MCF 10A (cell line): ENCODE data around the gene LILRB4. TPM values are rescaled to one million over a fixed set of nuclear protein-coding genes. Genes with fewer than 3 reads are reported as not detected.

ENCODE experiments used
- BruUV-seq: library from RNA; stranded (reverse); fragments of 400-500 nt; replicated peaks from 2 replicates; lab custom pipeline; 2021; lab: Mats Ljungman, UMichigan
- CTCF ChIA-PET: fragments of 300-600 bp; sonication (Branson Sonifier 250); formaldehyde crosslinking; extraction: SDS; loops from one replicate; lab custom pipeline; 2021; ENCODE audit warnings: antibody characterized with exemption, inconsistent platforms; lab: Yijun Ruan, JAX
- POLR2A ChIA-PET: fragments of 300-600, 350-650 bp; sonication (Branson Sonifier 250); formaldehyde crosslinking; extraction: SDS; loops from one replicate; lab custom pipeline; 2020; ENCODE audit warnings: antibody characterized with exemption, inconsistent platforms; lab: Yijun Ruan, JAX
- DNase-seq: peaks from one replicate; pipeline ENCODE4 v3.0.0-alpha.2; 2018; ENCODE audit not compliant: unreplicated experiment
- H3K27ac Mint-ChIP-seq: one replicate; pipeline ENCODE4 v1.8.0; 2022; ENCODE audit warnings: mild to moderate bottlenecking, low read depth, mixed read lengths; ENCODE audit not compliant: unreplicated experiment
- H3K27me3 Mint-ChIP-seq: one replicate; pipeline ENCODE4 v1.8.0; 2022; ENCODE audit warnings: mixed read lengths; ENCODE audit not compliant: insufficient read depth, unreplicated experiment
- H3K36me3 Mint-ChIP-seq: one replicate; pipeline ENCODE4 v1.8.0; 2022; ENCODE audit warnings: mild to moderate bottlenecking, moderate library complexity, mixed read lengths; ENCODE audit not compliant: insufficient read depth, unreplicated experiment
- H3K4me1 Mint-ChIP-seq: one replicate; pipeline ENCODE4 v1.8.0; 2022; ENCODE audit warnings: mixed read lengths; ENCODE audit not compliant: insufficient read depth, unreplicated experiment
- H3K4me3 Mint-ChIP-seq: one replicate; pipeline ENCODE4 v1.8.0; 2022; ENCODE audit warnings: mild to moderate bottlenecking, moderate library complexity, mixed read lengths; ENCODE audit not compliant: unreplicated experiment
- H3K9me3 Mint-ChIP-seq: one replicate; pipeline ENCODE4 v1.8.0; 2022; ENCODE audit warnings: mixed read lengths; ENCODE audit not compliant: unreplicated experiment
- CTCF ChIP-seq: fragments of 200-600 bp; IDR thresholded peaks from one replicate; pipeline ENCODE4 v1.8.0; 2022; ENCODE audit warnings: antibody characterized with exemption, mild to moderate bottlenecking; ENCODE audit not compliant: unreplicated experiment
- intact Hi-C: fragments of 100-400 bp; cut with micrococcal nuclease; formaldehyde crosslinking; loops from 2 replicates; pipeline ENCODE4 v1.14.1; 2022
- total RNA-seq: library from RNA; stranded (reverse); gene quantifications from 2 replicates; pipeline ENCODE4 v1.2.3, GENCODE V29; 2022

The LILRB4 gene
- total RNA-seq, 1 experiment from 2014 or later: not detected

GRCh38 chr19:54661846-54662481, 821 bp upstream of the LILRB4 start:
- ChIA-PET CTCF (interaction anchor here (0.5 to 2.9 kb wide), 7 partner anchors 8 to 357 kb away, joined by 3 to 12 read pairs (median 3); no protein-coding TSS in a partner anchor), POLR2A (no interaction called here)
- Mint-ChIP-seq H3K27ac (no peak overlapping the region), H3K36me3 (no peaks in the 10 kb centered on the region), H3K4me1 (no peaks in the 10 kb centered on the region), H3K27me3 (no peaks in the 10 kb centered on the region), H3K4me3 (no peak overlapping the region), H3K9me3 (peaks cover 27% of the 10 kb centered on the region)
- DNase-seq: no peak
- no TSS peak for BruUV-seq
- intact Hi-C loops: no loop called here
- no peak for TF ChIP-seq CTCF

GRCh38 chr19:54665530-54665929, 2.7 kb downstream of the LILRB4 start:
- no peak for DNase-seq
- no TSS peak for BruUV-seq
- peaks cover 15% of the 10 kb centered on the region for H3K9me3 Mint-ChIP-seq

DNA sequence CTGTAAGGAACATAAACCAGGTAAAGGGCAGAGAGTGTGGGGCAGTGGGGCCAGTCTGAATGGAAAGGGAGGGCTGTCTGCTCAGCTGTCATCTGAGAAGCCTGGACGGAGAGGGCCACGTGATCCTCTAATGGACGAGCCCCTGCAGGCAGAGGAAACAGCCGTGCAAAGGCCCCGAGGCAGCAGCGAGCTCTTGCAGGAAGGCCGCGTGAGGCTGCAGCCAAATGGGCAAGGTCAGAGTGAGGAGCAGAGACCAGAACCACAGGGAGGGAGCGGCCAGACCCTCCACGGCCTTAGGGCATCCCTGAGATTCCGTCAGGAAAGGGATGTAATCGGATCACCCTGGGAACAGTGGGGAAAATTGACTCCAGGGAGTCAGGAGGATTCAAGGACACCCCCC, 4.4 kb downstream of the LILRB4 start:
- no peak for TF ChIP-seq CTCF
- Mint-ChIP-seq H3K9me3 (peaks cover 3% of the 10 kb centered on the region), H3K4me3 (no peak overlapping the region), H3K4me1 (no peaks in the 10 kb centered on the region), H3K36me3 (no peaks in the 10 kb centered on the region), H3K27ac (no peak overlapping the region), H3K27me3 (no peaks in the 10 kb centered on the region)
- intact Hi-C loops: no loop called here
- BruUV-seq: no TSS peak
- DNase-seq: no peak
- ChIA-PET POLR2A (no interaction called here), CTCF (interaction anchor here (1.7 kb wide), 1 partner anchor 14 kb away, joined by 4 read pairs; no protein-coding TSS in a partner anchor)

More at GRCh38 chr19:54665530-54665929, 2.7 kb downstream of the LILRB4 start:
- Mint-ChIP-seq H3K27me3 (no peaks in the 10 kb centered on the region), H3K36me3 (no peaks in the 10 kb centered on the region), H3K4me3 (no peak overlapping the region), H3K4me1 (no peaks in the 10 kb centered on the region), H3K27ac (no peak overlapping the region)
- no peak for TF ChIP-seq CTCF
- POLR2A ChIA-PET: no interaction called here
- CTCF ChIA-PET: interaction anchor here (1.0 to 1.9 kb wide), 2 partner anchors 8 to 838 kb away, joined by 3 to 15 read pairs; no protein-coding TSS in a partner anchor
- intact Hi-C loops: no loop called here

- Mint-ChIP-seq H3K4me3 (no peak overlapping the region), H3K27me3 (no peaks in the 10 kb centered on the region), H3K4me1 (no peaks in the 10 kb centered on the region), H3K36me3 (no peaks in the 10 kb centered on the region), H3K27ac (no peak overlapping the region), H3K9me3 (no peaks in the 10 kb centered on the region)
- ChIA-PET CTCF (interaction anchor here (7.6 kb wide), 1 partner anchor 14 kb away, joined by 84 read pairs; no protein-coding TSS in a partner anchor), POLR2A (interaction anchor here (0.6 kb wide), 2 partner anchors 407 to 929 kb away, joined by 3 read pairs; no protein-coding TSS in a partner anchor)
- no peak for DNase-seq
- intact Hi-C loops: no loop called here
- BruUV-seq: no TSS peak
- no peak for TF ChIP-seq CTCF
These were observed 5.6 kb downstream of the LILRB4 start for GRCh38 chr19:54668353-54668752.
